Measurements from ENCODE around the gene GINS1.

DNA sequence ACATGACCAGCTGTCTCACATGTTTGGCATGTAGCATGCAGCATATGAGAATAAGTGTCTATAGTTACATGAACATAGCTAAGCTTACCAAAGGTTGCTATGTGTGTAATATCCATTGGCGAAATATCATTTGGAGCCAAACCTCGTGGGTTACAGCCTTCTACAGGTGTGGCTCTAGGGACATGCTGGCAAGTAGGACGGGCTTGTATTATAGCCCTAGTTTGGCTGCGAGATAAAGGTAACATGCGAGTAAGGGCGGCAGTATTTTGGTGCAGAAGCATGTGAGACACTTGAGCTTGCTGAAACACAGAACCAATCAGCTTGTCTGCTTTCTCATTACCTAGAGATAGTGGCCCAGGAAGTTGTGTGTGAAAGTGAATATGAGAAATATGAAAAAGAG, 10.4 kb upstream of the GINS1 start:
- TF ChIP-seq ZNF274 (IDR thresholded peaks at IDR 0.05; ENCODE audit: low read depth, low read length): no peak
- no peak for TF ChIP-seq YY1 (IDR thresholded peaks at IDR 0.05; ENCODE audit: insufficient read depth, insufficient read length)
- no peak for TF ChIP-seq SUZ12 (IDR thresholded peaks at IDR 0.05; ENCODE audit: extremely low read depth, insufficient read depth, insufficient read length)
